Kidney epithelial cell (primary cell): ENCODE measurements around the gene CCDC92. TPM values are rescaled to one million over a fixed set of nuclear protein-coding genes. Genes with fewer than 3 reads are reported as not detected.
"Not testable (repeated sequence)": the region's sequence is repeated elsewhere in the genome, so short reads cannot be mapped to it uniquely, and the experiment has no call there.

Experiments used
- DNase-seq: peaks from one replicate; pipeline ENCODE4 v3.0.0-alpha.2; 2010; ENCODE audit warnings: low read depth
- H3K27me3 ChIP-seq: 2 replicates; pipeline ENCODE4 v1.6.0; 2011; ENCODE audit warnings: low read length; ENCODE audit not compliant: control insufficient read depth, insufficient read depth
- H3K36me3 ChIP-seq: 2 replicates; pipeline ENCODE4 v1.5.1; 2011; ENCODE audit warnings: low read length; ENCODE audit not compliant: control insufficient read depth, insufficient read depth
- H3K4me3 ChIP-seq: 2 replicates; pipeline ENCODE4 v1.5.1; 2011; ENCODE audit warnings: low read depth, mild to moderate bottlenecking, control low read depth, low read length
- CTCF ChIP-seq: IDR thresholded peaks from 2 replicates; pipeline ENCODE4 v1.5.1; 2011; ENCODE audit warnings: mild to moderate bottlenecking, moderate library complexity, low read length, control low read depth, inconsistent platforms; ENCODE audit not compliant: insufficient read depth, poor library complexity, severe bottlenecking
- total RNA-seq: library from RNA; depleted of rRNA; stranded (reverse); fragments of >200 nt; gene quantifications from 2 replicates; pipeline ENCODE4 v1.2.3, GENCODE V29; 2015

CCDC92 gene
- total RNA-seq, 1 donor from 2014 or later = 30.8 TPM

- no peak overlapping the region for H3K4me3 ChIP-seq
- no peak for TF ChIP-seq CTCF
- no peak for DNase-seq
- peaks cover 4% of the 10 kb centered on the region for H3K27me3 ChIP-seq
- H3K36me3 ChIP-seq = no peaks in the 10 kb centered on the region
These were observed 59.9 kb downstream of the CCDC92 start for GRCh38 chr12:123912415-123913380.

DNA sequence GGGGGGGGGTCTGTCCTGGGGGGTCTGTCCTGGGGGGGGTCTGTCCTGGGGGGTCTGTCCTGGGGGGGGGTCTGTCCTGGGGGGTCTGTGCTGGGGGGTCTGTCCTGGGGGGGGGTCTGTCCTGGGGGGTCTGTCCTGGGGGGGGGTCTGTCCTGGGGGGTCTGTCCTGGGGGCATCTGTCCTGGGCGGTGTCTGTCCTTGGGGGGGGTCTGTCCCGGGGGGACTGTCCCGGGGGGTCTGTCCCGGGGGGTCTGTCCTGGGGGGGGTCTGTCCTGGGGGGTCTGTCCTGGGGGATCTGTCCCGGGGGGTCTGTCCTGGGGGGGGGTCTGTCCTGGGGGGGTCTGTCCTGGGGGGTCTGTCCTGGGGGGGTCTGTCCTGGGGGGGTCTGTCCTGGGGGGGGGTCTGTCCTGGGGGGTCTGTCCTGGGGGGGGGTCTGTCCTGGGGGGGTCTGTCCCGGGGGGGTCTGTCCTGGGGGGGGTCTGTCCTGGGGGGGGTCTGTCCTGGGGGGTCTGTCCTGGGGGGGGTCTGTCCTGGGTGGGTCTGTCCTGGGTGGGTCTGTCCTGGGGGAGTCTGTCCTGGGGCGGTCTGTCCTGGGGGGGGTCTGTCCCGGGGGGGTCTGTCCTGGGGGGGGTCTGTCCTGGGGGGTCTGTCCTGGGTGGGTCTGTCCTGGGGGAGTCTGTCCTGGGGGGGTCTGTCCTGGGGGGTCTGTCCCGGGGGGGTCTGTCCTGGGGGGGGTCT lies 60.8 kb downstream of the CCDC92 start:
- not testable (repeated sequence) for H3K36me3 ChIP-seq, H3K27me3 ChIP-seq, DNase-seq, H3K4me3 ChIP-seq

DNA sequence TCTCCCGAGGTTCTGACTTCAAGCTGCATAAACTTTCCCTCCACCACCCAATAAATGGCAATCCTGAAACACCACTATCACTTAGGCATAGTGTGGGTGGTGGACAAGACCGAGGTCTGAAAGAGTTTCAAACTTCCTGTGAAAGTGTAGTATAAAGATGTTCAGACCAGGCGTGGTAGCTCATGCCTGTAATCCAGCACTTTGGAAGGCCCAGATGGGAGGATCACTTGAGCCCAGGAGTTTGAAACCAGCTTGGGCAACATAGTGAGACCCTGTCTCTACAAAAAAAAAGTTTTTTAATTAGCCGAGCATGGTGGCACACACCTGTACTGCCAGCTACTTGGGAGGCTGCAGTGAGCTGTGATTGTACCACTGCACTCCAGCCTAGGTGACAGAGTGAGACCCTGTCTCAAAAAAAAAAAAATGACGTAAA lies 61.9 kb downstream of the CCDC92 start:
- Histone ChIP-seq H3K36me3 (no peaks in the 10 kb centered on the region), H3K4me3 (no peak overlapping the region), H3K27me3 (peaks cover 4% of the 10 kb centered on the region)
- no peak for DNase-seq
- no peak for TF ChIP-seq CTCF

DNA sequence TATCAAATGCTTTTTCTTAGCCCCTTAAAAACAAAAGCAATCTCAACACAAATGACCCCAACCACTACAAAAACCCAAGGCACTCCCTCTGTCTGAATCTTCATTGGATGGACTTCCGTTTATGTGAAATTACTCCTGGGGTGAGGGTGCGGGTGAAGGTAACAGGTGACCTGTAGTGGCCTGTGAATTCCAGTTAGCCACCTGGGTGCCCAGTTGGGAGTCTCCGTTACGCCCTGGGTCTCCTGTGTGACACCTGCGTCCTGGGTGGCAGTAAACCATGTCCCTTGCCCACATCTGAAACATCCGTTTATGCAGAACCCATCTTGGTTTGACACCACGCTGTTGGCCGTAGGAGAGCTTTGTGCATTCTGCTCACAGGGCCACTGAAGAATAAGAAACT lies 62.6 kb downstream of the CCDC92 start:
- DNase-seq = no peak
- TF ChIP-seq CTCF = no peak
- Histone ChIP-seq H3K27me3 (peaks cover 4% of the 10 kb centered on the region), H3K36me3 (no peaks in the 10 kb centered on the region), H3K4me3 (no peak overlapping the region)

GRCh38 chr12:123908884-123909725 lies 63.5 kb downstream of the CCDC92 start:
- DNase-seq = no peak
- no peaks in the 10 kb centered on the region for H3K36me3 ChIP-seq
- no peak overlapping the region for H3K4me3 ChIP-seq
- TF ChIP-seq CTCF = no peak
- H3K27me3 ChIP-seq = peaks cover 4% of the 10 kb centered on the region
